ENCODE data around the gene KIF7.

The KIF7 gene

DNA sequence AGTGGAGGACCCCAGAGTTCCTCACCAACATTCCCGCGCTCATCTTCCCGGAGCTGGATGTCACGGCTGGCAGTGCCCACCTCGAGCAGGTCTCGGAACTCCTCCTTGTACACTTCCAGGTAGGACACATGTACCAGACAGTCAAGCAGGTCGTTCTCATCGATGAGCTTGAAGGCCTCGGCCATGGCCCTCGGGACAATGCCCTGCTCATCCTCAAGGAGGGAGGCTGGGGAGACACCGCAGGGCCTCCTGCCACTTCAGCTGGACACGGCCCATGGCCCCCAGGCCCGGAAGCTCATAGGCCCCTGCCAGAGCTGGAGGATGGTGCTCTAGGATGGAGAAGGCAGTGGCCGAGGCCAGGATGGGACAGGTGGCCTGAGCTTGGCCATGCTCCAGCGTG lies 5.6 kb downstream of the KIF7 start:
- in situ Hi-C loops (cut with MboI; ENCODE audit: low sequenced_read_pairs): no loop called here

- in situ Hi-C loops (cut with MboI; ENCODE audit: low sequenced_read_pairs): no loop called here
These were observed 6.1 kb downstream of the KIF7 start for GRCh38 chr15:89649013-89649625.

- in situ Hi-C loops (cut with MboI; ENCODE audit: low sequenced_read_pairs): no loop called here
These were observed 6.9 kb downstream of the KIF7 start for GRCh38 chr15:89648106-89649012.

DNA sequence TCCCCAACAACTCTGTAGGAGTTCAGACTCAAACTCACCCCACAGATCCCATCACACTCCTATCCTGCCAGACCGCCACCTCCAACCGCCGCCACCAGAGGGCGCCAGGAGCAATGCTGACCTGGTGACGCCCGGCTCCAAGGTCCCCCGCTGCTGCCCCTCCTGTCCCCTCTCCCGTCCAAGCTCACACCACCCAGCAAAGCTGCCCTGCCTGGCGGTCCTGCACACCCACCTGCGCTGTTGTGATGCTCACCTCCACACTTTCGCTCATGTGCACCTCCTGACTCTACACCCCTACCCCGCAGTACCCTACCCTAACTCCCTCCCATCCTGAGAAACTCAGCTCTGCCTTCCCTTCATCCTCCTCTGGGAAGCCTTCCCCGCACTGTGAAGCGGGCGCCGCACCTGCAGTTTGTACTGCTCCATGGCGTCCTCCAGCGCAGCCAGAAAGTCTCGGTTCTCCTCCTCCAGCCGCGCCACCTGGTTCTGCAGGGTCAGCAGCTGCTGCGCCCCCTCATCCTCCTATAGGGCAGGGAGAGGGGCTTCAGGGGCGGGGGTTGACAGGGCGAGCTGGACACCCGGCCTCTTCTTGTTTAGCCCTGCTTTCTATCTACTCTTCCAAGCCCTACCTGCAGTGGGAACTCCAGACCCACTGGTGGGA lies 7.9 kb downstream of the KIF7 start:
- in situ Hi-C loops (cut with MboI; ENCODE audit: low sequenced_read_pairs): no loop called here

- in situ Hi-C loops (cut with MboI; ENCODE audit: low sequenced_read_pairs): no loop called here
These were observed 8.7 kb downstream of the KIF7 start for GRCh38 chr15:89646416-89647141.

- in situ Hi-C loops (cut with MboI; ENCODE audit: low sequenced_read_pairs): no loop called here
These were observed 9.6 kb downstream of the KIF7 start for GRCh38 chr15:89645680-89646079.

DNA sequence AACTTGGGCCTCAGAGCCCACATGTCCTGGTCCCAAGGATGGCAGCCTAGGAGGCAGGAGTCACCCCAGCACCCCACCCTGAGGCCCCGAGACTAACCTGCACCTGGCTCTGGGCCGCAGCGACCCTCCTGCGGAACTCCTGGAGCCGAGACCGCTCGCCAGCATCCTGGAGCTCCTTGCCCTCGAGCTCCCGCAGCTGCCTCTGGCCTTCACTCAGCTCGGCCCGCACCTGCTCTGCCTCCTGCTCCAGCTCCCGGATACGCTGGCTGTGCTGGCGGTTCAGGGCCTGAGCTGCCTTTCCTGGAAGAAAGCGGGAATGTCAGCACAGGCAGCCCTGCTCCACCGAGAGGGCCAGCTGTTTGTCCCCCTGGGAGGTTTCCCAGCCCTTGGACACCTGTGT lies 13.2 kb downstream of the KIF7 start:
- in situ Hi-C loops (cut with MboI; ENCODE audit: low sequenced_read_pairs): no loop called here

DNA sequence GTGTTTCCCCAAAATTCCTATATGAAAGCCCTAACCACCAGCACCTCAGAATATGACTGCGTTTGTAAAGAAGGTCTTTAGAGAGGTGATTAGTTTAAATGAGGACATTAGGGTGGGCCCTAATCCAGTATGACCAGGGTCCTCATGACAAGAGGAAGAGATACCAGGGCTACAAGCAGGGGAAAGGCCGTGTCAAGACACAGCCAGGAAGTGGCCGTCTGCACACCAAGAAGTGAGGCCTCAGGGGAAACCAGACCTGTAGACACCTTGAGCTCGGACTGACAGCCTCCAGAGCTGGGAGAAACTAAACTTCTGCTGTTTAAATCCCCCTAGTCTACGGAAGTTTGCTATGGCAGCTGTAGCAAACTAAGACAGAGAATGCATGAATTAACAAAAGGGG lies 14.2 kb downstream of the KIF7 start:
- in situ Hi-C loops (cut with MboI; ENCODE audit: low sequenced_read_pairs): no loop called here

DNA sequence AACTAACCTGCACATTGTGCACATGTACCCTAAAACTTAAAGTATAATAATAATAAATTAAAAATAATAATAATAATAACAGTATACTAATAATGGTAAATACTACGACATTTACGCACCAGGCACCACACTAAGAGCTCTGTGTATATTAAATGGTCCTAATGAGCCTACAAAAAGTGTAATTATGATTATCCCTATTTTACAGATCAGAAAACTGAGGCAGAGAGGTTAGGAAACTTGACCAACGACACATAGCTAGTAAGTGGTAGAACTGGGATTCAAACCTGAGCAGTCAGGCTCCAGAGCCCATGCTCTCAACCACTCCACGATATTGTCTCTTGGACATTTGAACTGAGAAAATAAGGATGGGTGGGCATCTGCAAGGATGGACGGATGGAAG lies 15.0 kb downstream of the KIF7 start:
- in situ Hi-C loops (cut with MboI; ENCODE audit: low sequenced_read_pairs): no loop called here

DNA sequence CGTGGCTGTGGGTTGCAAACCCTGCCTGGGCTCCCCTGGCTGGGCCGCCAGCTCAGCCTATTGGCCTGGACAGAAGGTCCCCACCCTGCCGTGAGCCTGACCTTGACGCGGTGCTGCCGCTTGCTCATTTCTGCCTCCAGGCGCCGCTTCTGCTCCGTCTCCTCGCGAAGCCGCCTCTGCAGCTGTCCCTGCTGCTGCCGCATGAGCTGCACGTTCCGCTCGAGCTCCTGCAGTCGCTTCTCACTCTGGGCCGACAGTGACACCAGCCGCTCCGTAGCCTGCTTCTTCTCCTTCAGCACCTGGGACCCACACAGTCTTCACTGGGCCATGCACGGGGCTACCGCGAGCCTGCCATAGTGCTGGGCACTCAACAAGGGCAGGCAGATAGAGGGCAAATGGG lies 21.7 kb downstream of the KIF7 start:
- in situ Hi-C loops (cut with MboI; ENCODE audit: low sequenced_read_pairs): no loop called here

DNA sequence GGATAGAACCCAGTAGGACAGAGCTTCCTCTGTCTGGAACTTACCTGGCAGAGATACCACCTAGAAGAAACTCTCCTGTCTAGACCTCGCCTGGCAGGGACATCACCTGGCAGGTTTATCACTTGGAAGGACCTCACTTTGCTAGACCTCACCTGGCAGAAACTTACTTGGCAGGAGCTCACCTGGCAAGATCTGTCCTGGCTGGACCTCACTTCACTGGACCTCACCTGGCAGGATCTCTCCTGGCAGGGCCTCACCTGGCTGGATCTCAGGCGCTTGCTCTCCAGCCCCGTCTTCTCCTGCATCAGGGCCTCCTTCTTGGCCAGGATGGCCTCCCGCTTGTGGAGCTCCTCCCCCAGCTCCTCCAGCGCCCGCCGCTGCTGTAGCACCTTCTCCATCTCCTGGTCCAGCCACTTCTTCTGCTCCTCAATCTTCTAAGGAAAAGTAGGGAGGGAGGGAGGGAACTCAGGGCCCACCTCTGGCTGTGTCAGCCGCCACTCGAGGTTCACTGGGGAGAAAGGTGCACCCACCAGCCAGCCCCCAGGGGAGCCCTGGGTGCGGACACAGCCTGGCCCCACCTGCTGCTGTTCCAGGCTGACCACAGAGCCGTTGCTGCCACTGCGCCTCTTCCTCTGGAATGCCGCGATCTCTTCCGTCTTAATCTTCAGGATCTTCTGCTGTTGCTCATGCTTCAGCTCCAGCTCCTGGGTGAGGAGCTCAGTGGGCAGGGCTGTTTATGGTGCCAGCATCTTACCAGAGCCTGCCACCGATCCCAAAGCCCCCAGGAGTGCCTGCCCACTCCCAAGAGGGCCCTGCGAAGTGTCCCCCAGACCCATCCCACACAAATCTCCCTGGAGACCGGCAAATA lies 22.5 kb downstream of the KIF7 start:
- in situ Hi-C loops (cut with MboI; ENCODE audit: low sequenced_read_pairs): no loop called here

DNA sequence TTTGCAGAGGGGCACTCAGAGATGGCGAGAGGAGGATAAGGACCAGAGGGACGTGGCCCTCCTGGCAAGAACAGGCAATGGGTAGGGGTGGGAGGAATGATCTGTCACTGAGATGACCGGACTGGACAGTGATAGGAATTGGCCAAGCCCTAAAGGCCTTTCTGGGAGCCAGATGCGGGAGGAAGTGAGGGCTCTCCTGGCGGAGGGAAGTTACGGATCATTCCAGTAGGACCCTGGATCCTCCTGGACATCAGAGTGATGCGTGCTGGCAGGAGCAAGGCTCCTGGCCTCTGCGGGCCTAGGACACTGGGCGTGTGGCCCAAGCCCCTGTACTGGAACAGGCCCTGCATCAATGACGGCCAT lies 23.4 kb downstream of the KIF7 start:
- in situ Hi-C loops (cut with MboI; ENCODE audit: low sequenced_read_pairs): no loop called here

DNA sequence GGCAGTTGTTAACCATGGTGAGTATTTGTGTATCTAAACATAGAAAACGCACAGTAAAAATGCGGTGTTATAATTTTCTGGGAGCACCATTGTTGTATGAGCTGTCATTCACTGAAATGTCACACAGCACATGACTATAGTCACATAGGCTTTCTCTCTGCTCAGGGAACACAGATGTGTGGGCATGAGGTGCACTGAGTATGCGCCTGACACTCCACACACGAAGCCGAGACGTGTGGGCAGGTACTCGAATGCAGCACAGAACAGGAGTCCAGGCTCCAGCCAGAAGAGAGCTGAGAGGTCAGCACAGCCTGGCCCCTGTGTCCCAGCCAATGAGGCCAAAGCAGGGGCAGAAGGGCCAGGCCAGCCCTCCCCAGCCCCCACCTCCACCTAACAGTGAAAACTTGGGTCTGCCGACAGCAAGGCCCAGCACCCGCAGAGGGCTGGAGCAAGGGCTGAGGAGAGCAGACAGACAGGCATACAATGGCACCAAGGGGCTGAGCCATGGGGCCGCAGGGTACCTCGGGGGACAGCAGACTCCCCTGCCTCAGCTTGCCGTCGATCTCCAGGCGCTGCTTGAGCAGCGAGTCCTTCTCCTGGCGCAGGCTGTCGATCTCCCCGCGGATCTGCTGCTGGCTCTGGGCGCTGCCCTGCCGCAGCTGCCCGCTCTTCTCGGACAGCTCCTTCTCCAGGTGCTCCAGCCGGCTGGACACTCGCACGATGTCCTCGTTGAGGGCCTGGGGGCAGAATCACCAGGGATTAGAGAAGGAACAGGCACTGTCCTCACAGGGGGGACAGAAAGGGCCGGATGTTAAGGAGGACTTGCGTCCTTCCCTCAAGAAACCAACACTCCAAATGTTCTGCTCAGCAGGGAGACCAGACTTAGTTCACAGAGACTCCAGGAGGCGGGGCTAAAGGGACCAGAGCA lies 24.0 kb downstream of the KIF7 start:
- in situ Hi-C loops (cut with MboI; ENCODE audit: low sequenced_read_pairs): no loop called here

DNA sequence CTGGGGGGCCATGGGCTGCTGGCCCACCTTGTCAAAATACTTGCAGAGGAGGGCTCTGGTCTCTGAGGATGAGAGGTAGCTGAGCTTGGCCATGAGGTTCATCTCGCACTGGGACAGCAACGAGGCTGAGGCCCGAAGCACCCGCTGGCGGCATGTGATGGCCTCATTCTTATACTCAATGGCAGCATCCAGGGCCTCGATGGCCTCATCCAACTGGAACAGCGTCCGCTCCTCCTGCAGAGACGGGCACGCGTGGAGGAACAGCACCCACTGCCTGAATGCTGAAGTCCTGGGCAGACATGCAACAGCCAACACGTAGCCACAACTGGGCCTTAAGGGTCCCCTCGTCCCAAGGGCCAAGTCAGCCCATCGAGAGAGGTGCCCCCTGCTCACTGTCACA lies 25.0 kb downstream of the KIF7 start:
- in situ Hi-C loops (cut with MboI; ENCODE audit: low sequenced_read_pairs): no loop called here

DNA sequence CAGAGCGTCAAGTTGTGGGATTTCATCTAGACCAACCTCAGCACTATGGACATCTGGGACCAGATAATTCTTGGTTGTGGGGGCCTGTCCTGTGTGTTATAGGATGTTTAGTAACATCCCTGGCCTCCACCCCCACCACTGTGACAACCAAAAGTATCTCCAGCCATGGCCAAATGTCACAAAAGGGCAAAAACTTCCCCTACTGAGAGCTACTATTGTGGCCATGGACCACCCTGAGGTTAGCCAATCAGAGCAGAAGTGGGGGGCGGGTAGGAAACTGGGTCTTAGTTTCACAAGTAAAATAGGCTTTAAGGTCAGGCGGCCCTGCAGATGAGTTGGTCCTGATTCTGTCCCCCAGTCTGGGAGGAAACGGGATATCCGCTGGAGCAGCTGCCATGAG lies 25.4 kb downstream of the KIF7 start:
- in situ Hi-C loops (cut with MboI; ENCODE audit: low sequenced_read_pairs): no loop called here

DNA sequence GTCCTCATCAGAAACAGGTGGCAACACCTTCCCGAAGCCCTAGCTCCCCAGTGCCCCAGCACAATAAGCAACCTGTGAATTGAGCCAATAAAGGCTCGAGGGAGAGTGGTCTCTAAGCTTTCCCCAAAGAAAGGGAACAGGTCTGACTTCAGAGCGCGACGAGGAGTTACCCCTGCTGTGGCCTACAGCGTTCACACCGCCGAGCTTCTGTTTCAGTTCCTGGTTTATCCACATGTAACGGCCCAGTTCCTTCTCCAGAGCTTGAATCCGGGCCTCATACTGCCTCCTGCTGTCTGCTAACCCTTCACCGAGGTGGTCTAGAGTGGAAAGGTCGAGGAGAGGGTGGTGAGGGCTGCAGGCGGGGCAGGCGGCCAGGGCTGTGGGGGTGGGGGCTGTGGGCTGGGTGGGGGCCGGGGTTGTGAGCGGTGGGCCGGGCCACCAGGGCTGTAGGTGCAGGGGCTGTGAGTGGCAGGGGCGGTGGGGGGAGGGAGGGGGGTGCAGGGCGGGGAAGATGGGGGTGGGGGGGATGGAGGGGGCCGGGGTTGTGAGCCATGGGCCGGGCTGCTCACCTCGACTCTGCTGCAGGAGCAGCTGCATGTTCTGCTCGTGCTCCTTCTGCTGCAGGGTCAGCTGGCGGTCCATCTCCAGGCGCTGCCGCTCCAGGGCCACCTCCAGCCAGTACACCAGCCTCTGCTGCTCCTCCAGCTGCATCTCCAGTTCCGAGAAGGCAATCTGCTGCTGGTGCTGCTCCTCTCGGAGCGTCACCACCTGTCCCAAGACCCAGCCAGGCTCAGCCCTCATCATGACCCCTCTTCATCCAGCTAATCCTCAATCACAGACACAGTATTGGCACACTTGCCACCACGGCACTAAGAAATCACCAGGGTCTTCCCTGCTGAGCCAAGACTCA lies 26.2 kb downstream of the KIF7 start:
- in situ Hi-C loops (cut with MboI; ENCODE audit: low sequenced_read_pairs): no loop called here

GRCh38 chr15:89628301-89628700 lies 27.0 kb downstream of the KIF7 start:
- in situ Hi-C loops (cut with MboI; ENCODE audit: low sequenced_read_pairs): no loop called here

DNA sequence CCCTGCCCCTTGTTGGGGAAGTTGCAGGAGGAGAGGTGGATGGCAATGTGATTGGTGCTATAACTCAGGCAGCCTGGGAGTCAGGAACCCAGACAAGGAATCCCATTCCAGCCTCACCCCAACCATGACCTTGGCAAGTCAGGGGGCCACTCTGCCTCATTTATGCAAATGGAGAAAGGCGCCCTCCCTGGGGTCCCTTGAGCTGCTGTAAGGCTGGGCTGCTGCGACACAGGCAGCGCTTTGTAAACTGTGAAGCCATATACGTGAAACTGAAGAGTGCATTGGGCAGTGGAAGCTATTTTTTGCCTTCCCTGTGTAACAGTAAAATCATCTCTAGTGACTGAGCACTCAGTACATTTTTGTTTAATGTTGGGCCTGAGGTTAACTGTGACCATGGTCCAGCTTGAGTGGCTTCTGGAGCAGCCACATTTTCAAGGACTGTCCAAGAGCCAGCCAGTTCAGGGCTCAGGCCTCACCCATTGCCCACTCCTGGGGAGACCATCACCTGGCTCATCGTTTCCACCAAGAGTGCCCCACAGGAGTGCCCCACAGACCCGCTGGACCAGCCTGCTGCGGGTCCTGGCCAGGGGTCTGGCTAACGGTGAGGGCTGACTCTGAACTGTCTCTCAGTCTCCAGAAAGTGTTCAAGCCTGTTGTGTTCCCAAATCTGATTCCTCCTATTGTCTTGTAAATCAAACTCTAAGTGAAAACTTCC lies 27.9 kb downstream of the KIF7 start:
- in situ Hi-C loops (cut with MboI; ENCODE audit: low sequenced_read_pairs): no loop called here

Measured in HL-60/S4 treated with phorbol 12-myristate 13-acetate at 8.2 ng/mL for 4 days and 3 days (cell line).